Endothelial cell of umbilical vein (primary cell): ENCODE data around the gene OSCAR. TPM values are rescaled to one million over a fixed set of nuclear protein-coding genes. Genes with fewer than 3 reads are reported as not detected.

Experiments used
- BruUV-seq: library from RNA; stranded (reverse); fragments of 400-500 nt; replicated peaks from 2 replicates; lab custom pipeline; 2021; lab: Mats Ljungman, UMichigan
- CTCF ChIA-PET: fragments of 300-600, 350-600 bp; sonication (Branson Sonifier 250); formaldehyde crosslinking; loops from one replicate; lab custom pipeline; 2021; ENCODE audit warnings: antibody characterized with exemption, inconsistent platforms; lab: Charles Lee
- POLR2A ChIA-PET: fragments of 300-600, 350-600 bp; sonication (Branson Sonifier 250); formaldehyde crosslinking; loops from one replicate; lab custom pipeline; 2021; ENCODE audit warnings: antibody characterized with exemption, inconsistent platforms; lab: Charles Lee
- DNase-seq: peaks from one replicate; pipeline ENCODE4 v3.0.0-alpha.2; 2011; ENCODE audit warnings: low read depth, low spot score
- FAIRE-seq: peaks from 2 replicates; lab custom pipeline; 2011; peaks lifted over from hg19 to GRCh38; lab: Jason Lieb, UNC
- H2AFZ ChIP-seq: 2 replicates; pipeline ENCODE4 v1.6.0; 2012; ENCODE audit warnings: low read depth, low read length, control low read depth, inconsistent platforms
- H3K27ac ChIP-seq: 2 replicates; pipeline ENCODE4 v1.5.1; 2011; ENCODE audit warnings: low read depth, mild to moderate bottlenecking, control low read depth, low read length, moderate library complexity; ENCODE audit not compliant: insufficient read depth
- H3K27me3 ChIP-seq, 2 experiments: 2 replicates each; pipeline versions ENCODE4 v1.6.0 to v1.6.1; 2011; ENCODE audit warnings: low read length in 2 of 2, mixed read lengths in 1 of 2; ENCODE audit not compliant: control insufficient read depth in 2 of 2, insufficient read depth in 2 of 2
- H3K36me3 ChIP-seq, 2 experiments: 2 replicates in 1 of 2; 3 replicates in 1 of 2; pipeline ENCODE4 v1.5.1; 2011; ENCODE audit warnings: low read length in 2 of 2, mild to moderate bottlenecking in 1 of 2, moderate library complexity in 1 of 2; ENCODE audit not compliant: control insufficient read depth in 2 of 2, insufficient read depth in 2 of 2; ENCODE audit errors: extremely low read depth in 1 of 2
- H3K4me1 ChIP-seq: 3 replicates; pipeline ENCODE4 v1.5.1; 2011; ENCODE audit warnings: mild to moderate bottlenecking, low read length; ENCODE audit not compliant: control insufficient read depth, insufficient read depth; ENCODE audit errors: extremely low read depth
- H3K4me2 ChIP-seq: 2 replicates; pipeline ENCODE4 v1.6.1; 2011; ENCODE audit warnings: low read length, control low read depth, mixed read lengths; ENCODE audit not compliant: insufficient read depth
- H3K4me3 ChIP-seq, 3 experiments: fragments of 200-600 bp in 1 of 3; sonication (generic), shearing (Covaris generic) in 1 of 3; replicated peaks in 1 of 3; 2 replicates each; pipeline ENCODE4 v1.5.1; 2011 to 2016; ENCODE audit warnings: control low read depth in 3 of 3, low read length in 3 of 3, mild to moderate bottlenecking in 2 of 3, inconsistent platforms in 1 of 3, low read depth in 1 of 3, moderate library complexity in 1 of 3; ENCODE audit not compliant: insufficient read depth in 1 of 3
- H3K79me2 ChIP-seq: 2 replicates; pipeline ENCODE4 v1.6.0; 2012; ENCODE audit warnings: low read length, inconsistent platforms; ENCODE audit not compliant: control insufficient read depth, insufficient read depth
- H3K9ac ChIP-seq: replicated peaks from 2 replicates; pipeline ENCODE3; 2011; ENCODE audit warnings: low read length, control low read depth; ENCODE audit not compliant: insufficient read depth; ENCODE audit errors: extremely low read depth
- H3K9me1 ChIP-seq: replicated peaks from 3 replicates; pipeline ENCODE4 v1.6.0; 2011; ENCODE audit warnings: mild to moderate bottlenecking, low read length; ENCODE audit not compliant: control insufficient read depth, insufficient read depth; ENCODE audit errors: extremely low read depth
- H3K9me3 ChIP-seq: replicated peaks from 2 replicates; pipeline ENCODE4 v1.5.1; 2012; ENCODE audit warnings: low read length, inconsistent platforms; ENCODE audit not compliant: control insufficient read depth, insufficient read depth
- H4K20me1 ChIP-seq: replicated peaks from 2 replicates; pipeline ENCODE3; 2011; ENCODE audit warnings: mild to moderate bottlenecking, low read length; ENCODE audit not compliant: control insufficient read depth, insufficient read depth; ENCODE audit errors: extremely low read depth
- EZH2 ChIP-seq: IDR thresholded peaks from 2 replicates; pipeline ENCODE4 v1.6.1; 2012; ENCODE audit warnings: borderline replicate concordance, low read depth, mild to moderate bottlenecking, moderate library complexity, low read length, inconsistent platforms; ENCODE audit not compliant: severe bottlenecking
- FOS ChIP-seq: IDR thresholded peaks from 2 replicates; pipeline ENCODE4 v1.6.1; 2011; ENCODE audit warnings: mild to moderate bottlenecking, low read length, moderate library complexity, borderline replicate concordance; ENCODE audit not compliant: insufficient read depth
- GATA2 ChIP-seq: IDR thresholded peaks from 2 replicates; pipeline ENCODE4 v1.7.0; 2011; ENCODE audit warnings: low read depth, mild to moderate bottlenecking, moderate library complexity, mixed read lengths, low read length; ENCODE audit not compliant: insufficient read length, insufficient read depth
- JUN ChIP-seq: IDR thresholded peaks from 2 replicates; pipeline ENCODE4 v1.6.1; 2011; ENCODE audit warnings: borderline replicate concordance, low read depth; ENCODE audit not compliant: insufficient read length, insufficient read depth
- MYC ChIP-seq: IDR thresholded peaks from one replicate; pipeline ENCODE4 v1.6.1; 2011; ENCODE audit warnings: mild to moderate bottlenecking, low read depth, low read length
- POLR2A ChIP-seq: IDR thresholded peaks from 2 replicates; pipeline ENCODE4 v1.6.1; 2012; ENCODE audit warnings: low read depth, mild to moderate bottlenecking, control low read depth, low read length
- POLR2AphosphoS5 ChIP-seq: IDR thresholded peaks from 2 replicates; pipeline ENCODE4 v1.6.1; 2012; ENCODE audit warnings: low read depth, mild to moderate bottlenecking, control low read depth, low read length, moderate library complexity; ENCODE audit not compliant: insufficient read depth
- dilution Hi-C: fragments of 300-500 bp; cut with MboI; formaldehyde crosslinking; loops from one replicate; pipeline ENCODE4 v1.15.0; 2019; ENCODE audit warnings: low sequenced_read_pairs; ENCODE audit not compliant: extremely low pct_ligation_motif_present
- intact Hi-C: fragments of 100-400 bp; cut with micrococcal nuclease; formaldehyde crosslinking; loops from one replicate; pipeline ENCODE4 v1.10.0; 2022
- polyA plus RNA-seq, 4 experiments: library from polyadenylated mRNA; depleted of rRNA in 3 of 4; stranded (reverse) in 3 of 4; unstranded in 1 of 4; fragments of >200 nt; gene quantifications; 2 replicates each; pipeline versions ENCODE4 v1.2.1 to v1.2.3, GENCODE V29; 2011 to 2012; ENCODE audit warnings: missing spikeins in 1 of 4
- total RNA-seq: library from RNA; stranded (reverse); gene quantifications from 2 replicates; pipeline ENCODE4 v1.2.3, GENCODE V29; 2021
- TF ChIP-seq, protein P1 (sequence below): IDR thresholded peaks from 2 replicates; pipeline ENCODE4 v1.6.1; 2011; ENCODE audit not compliant: insufficient read depth, insufficient read length
- TF ChIP-seq, protein P2 (sequence below), 2 donors: IDR thresholded peaks; 1 replicate in 1 of 2; 2 replicates in 1 of 2; pipeline ENCODE4 v1.5.1; 2011; ENCODE audit warnings: low read length in 2 of 2, mild to moderate bottlenecking in 2 of 2, moderate library complexity in 2 of 2, control low read depth in 1 of 2, inconsistent platforms in 1 of 2, low read depth in 1 of 2; ENCODE audit not compliant: insufficient read depth in 1 of 2; ENCODE audit errors: extremely low read depth in 1 of 2

OSCAR gene
- total and polyA plus RNA-seq, 2 donors (not counting 3 experiments of a cell fraction or from before 2014, with no cell fraction given) = 0.08 TPM; not detected in 1

DNA sequence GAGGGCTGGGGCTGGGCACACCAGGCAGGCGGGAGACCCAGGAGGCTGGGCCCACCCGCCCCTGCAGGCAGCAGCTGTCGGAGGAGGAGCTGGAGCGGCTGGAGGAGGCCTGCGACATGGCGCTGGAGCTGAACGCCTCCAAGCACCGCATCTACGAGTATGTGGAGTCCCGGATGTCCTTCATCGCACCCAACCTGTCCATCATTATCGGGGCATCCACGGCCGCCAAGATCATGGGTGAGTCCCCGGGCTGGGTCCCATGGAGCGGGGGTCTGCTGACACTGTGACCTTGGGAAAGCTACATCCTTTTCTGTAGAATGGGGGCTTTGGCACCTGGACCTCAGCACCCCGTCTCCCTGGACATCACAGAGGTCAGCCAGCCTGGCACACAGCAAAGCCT is 23.1 kb upstream of the OSCAR start:
- no TSS peak for BruUV-seq
- Histone ChIP-seq H3K9me1 (no peaks in the 10 kb centered on the region), H4K20me1 (no peaks in the 10 kb centered on the region), H3K9ac (no peak overlapping the region), H3K27ac (no peak overlapping the region), H3K4me2 (no peak overlapping the region), H3K36me3 (peaks cover 9 to 54% of the 10 kb centered on the region in 2 experiments), H3K9me3 (no peaks in the 10 kb centered on the region), H3K27me3 (no peaks in the 10 kb centered on the region), H3K4me1 (no peaks in the 10 kb centered on the region), H3K4me3 (no peak overlapping the region), H3K79me2 (no peaks in the 10 kb centered on the region), H2AFZ (no peak overlapping the region)
- intact Hi-C loops (no loop called here), dilution Hi-C loops (no loop called here)
- no peak for FAIRE-seq
- CTCF ChIA-PET = interaction anchor here (0.7 kb wide), 1 partner anchor 9 kb away, joined by 3 read pairs; the partner anchor contains the start of genes PRPF31 and TFPT
- TF ChIP-seq, protein P1, sequence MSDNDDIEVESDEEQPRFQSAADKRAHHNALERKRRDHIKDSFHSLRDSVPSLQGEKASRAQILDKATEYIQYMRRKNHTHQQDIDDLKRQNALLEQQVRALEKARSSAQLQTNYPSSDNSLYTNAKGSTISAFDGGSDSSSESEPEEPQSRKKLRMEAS = no peak
- TF ChIP-seq EZH2 (no peak), POLR2AphosphoS5 (no peak), POLR2A (no peak), FOS (no peak), JUN (no peak), GATA2 (no peak), MYC (no peak)
- TF ChIP-seq, protein P2, sequence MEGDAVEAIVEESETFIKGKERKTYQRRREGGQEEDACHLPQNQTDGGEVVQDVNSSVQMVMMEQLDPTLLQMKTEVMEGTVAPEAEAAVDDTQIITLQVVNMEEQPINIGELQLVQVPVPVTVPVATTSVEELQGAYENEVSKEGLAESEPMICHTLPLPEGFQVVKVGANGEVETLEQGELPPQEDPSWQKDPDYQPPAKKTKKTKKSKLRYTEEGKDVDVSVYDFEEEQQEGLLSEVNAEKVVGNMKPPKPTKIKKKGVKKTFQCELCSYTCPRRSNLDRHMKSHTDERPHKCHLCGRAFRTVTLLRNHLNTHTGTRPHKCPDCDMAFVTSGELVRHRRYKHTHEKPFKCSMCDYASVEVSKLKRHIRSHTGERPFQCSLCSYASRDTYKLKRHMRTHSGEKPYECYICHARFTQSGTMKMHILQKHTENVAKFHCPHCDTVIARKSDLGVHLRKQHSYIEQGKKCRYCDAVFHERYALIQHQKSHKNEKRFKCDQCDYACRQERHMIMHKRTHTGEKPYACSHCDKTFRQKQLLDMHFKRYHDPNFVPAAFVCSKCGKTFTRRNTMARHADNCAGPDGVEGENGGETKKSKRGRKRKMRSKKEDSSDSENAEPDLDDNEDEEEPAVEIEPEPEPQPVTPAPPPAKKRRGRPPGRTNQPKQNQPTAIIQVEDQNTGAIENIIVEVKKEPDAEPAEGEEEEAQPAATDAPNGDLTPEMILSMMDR (IDR thresholded peaks at IDR 0.05; ENCODE audit: extremely low read depth in 1 of 2, insufficient read depth in 1 of 2, low read depth in 1 of 2, low read length in 2 of 2) = no peak
- POLR2A ChIA-PET = interaction anchor here (1.0 kb wide), 2 partner anchors 8 to 13 kb away, joined by 4 to 5 read pairs; partner anchors contain the start of genes PRPF31 and TFPT
- no peak for DNase-seq
